Nephron (organoid): Measurements from ENCODE around the gene PWWP2A.

Experiments used
- H3K27ac Mint-ChIP-seq, 3 experiments: 2 replicates each; pipeline ENCODE4 v1.8.0; 2020; ENCODE audit warnings: mixed read lengths in 3 of 3, mild to moderate bottlenecking in 2 of 3, moderate library complexity in 1 of 3
- H3K27me3 Mint-ChIP-seq: 2 replicates; pipeline ENCODE4 v1.8.0; 2021; ENCODE audit warnings: low read depth, mild to moderate bottlenecking, moderate library complexity, mixed read lengths
- H3K36me3 Mint-ChIP-seq: 2 replicates; pipeline ENCODE4 v1.8.0; 2020; ENCODE audit warnings: low read depth, mixed read lengths
- H3K4me1 Mint-ChIP-seq: 2 replicates; pipeline ENCODE4 v1.8.0; 2020; ENCODE audit warnings: mixed read lengths
- H3K4me3 Mint-ChIP-seq, 3 experiments: 2 replicates each; pipeline ENCODE4 v1.8.0; 2020; ENCODE audit warnings: mild to moderate bottlenecking in 3 of 3, mixed read lengths in 3 of 3, moderate library complexity in 2 of 3
- H3K9me3 Mint-ChIP-seq: 2 replicates; pipeline ENCODE4 v1.8.0; 2020; ENCODE audit warnings: mixed read lengths
- CTCF ChIP-seq, 3 experiments: fragments of 200-600 bp; sonication (generic); IDR thresholded peaks; one replicate each; pipeline ENCODE4 v1.5.0; 2021; ENCODE audit warnings: antibody characterized with exemption in 3 of 3; ENCODE audit not compliant: unreplicated experiment in 3 of 3

PWWP2A gene

GRCh38 chr5:160133071-160133917, 14.0 kb upstream of the PWWP2A start:
- Mint-ChIP-seq H3K27ac (peak overlapping the region in 1 of 3 experiments; percentile 48), H3K4me3 (no peak overlapping the region), H3K36me3 (no peaks in the 10 kb centered on the region), H3K27me3 (no peaks in the 10 kb centered on the region), H3K4me1 (no peaks in the 10 kb centered on the region), H3K9me3 (no peaks in the 10 kb centered on the region)
- no peak for TF ChIP-seq CTCF (IDR thresholded peaks at IDR 0.05; ENCODE audit: unreplicated experiment in 3 of 3)

GRCh38 chr5:160129841-160130240, 10.6 kb upstream of the PWWP2A start:
- Mint-ChIP-seq H3K9me3 (no peaks in the 10 kb centered on the region), H3K4me3 (no peak overlapping the region), H3K4me1 (no peaks in the 10 kb centered on the region), H3K36me3 (no peaks in the 10 kb centered on the region), H3K27ac (no peak overlapping the region), H3K27me3 (no peaks in the 10 kb centered on the region)
- TF ChIP-seq CTCF (IDR thresholded peaks at IDR 0.05; ENCODE audit: unreplicated experiment in 3 of 3): no peak

GRCh38 chr5:160128632-160129031, 9.4 kb upstream of the PWWP2A start:
- no peaks in the 10 kb centered on the region for H3K36me3 Mint-ChIP-seq
- no peak for TF ChIP-seq CTCF (IDR thresholded peaks at IDR 0.05; ENCODE audit: unreplicated experiment in 3 of 3)
- H3K4me3 Mint-ChIP-seq: no peak overlapping the region
- H3K4me1 Mint-ChIP-seq: no peaks in the 10 kb centered on the region
- no peak overlapping the region for H3K27ac Mint-ChIP-seq
- H3K27me3 Mint-ChIP-seq: no peaks in the 10 kb centered on the region
- no peaks in the 10 kb centered on the region for H3K9me3 Mint-ChIP-seq

GRCh38 chr5:160119905-160120266, 636 bp upstream of the PWWP2A start:
- peaks cover 10% of the 10 kb centered on the region for H3K27me3 Mint-ChIP-seq
- peak in 2 of 3 experiments; percentile 14 to 35 for TF ChIP-seq CTCF (IDR thresholded peaks at IDR 0.05; ENCODE audit: unreplicated experiment in 3 of 3)
- H3K9me3 Mint-ChIP-seq: no peaks in the 10 kb centered on the region
- peaks cover 17% of the 10 kb centered on the region for H3K36me3 Mint-ChIP-seq
- H3K4me3 Mint-ChIP-seq: peak overlapping the region in 2 of 3 experiments; percentile 88 to 90
- no peak overlapping the region for H3K27ac Mint-ChIP-seq
- peaks cover 9% of the 10 kb centered on the region for H3K4me1 Mint-ChIP-seq

- TF ChIP-seq CTCF (IDR thresholded peaks at IDR 0.05; ENCODE audit: unreplicated experiment in 3 of 3): no peak
- peak overlapping the region; percentile 68 to 92 (median 80) for H3K27ac Mint-ChIP-seq
- peak overlapping the region; percentile 85 to 94 (median 88) for H3K4me3 Mint-ChIP-seq
- peaks cover 31% of the 10 kb centered on the region for H3K36me3 Mint-ChIP-seq
- H3K9me3 Mint-ChIP-seq: no peaks in the 10 kb centered on the region
- H3K4me1 Mint-ChIP-seq: peaks cover 9% of the 10 kb centered on the region
- H3K27me3 Mint-ChIP-seq: peaks cover 10% of the 10 kb centered on the region
Observed at GRCh38 chr5:160118349-160119141, 705 bp downstream of the PWWP2A start.
